ENCODE measurements around the gene NMT1.

The NMT1 gene

DNA sequence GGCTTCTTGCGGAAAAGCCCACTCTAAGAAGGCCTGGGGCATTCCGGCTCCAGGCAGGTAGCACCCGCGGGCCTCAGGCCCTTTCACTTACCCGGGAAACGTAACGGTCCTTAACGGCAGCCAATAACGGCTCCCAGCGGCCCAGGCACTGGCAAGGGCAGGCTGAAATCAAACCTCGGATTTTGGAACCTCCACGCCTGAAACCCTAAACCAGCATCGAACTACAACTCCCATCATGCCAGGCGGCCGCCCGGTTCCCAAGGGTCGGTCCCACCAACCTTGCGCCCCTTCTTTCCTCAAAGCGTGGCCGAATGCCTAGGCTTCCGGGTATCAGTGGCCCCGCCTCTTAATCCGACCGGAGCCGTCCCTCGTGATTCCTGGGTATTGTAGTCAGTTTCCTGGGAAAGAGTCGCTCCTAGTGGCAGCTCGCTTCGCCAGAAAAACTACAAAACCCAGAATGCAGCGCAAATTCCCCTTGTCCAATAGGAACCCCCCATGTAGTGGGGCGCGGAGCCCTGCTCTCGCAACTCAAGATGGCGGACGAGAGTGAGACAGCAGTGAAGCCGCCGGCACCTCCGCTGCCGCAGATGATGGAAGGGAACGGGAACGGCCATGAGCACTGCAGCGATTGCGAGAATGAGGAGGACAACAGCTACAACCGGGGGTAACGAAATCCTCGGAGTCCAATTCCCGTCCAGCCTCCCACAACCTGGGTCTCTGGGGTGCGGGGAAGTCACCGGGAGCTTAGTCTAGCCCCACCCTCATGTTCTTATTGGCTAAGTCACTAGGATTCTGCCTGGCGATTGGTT lies at the start of gene NMT1:
Gene NMT1 (plus strand): TSS at position 521 of the 809 bp plus-strand sequence. CDS start 13 bp downstream, at position 534.
- DNase-seq (ENCODE audit: extremely low read depth in 1 of 2, low read depth in 1 of 2) = peak; percentile 88 to 98

DNA sequence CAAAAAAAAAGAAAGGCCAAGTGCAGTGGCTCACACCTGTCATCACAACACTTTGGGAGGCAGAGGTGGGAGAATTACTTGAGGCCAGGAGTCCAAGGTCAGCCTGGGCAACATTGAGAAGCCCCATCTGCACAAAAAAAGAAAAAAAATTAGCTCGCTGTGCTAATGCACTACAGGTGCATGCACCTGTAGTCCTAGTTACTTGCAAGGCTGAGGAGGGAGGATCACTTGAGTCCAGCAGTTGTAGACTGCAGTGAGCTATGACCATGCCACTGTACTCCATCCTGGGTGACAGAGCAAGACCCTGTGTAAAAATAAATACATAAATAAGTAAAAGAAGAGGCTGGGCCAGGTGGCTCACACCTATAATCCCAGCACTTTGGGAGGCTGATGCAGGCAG lies 49.4 kb upstream of the NMT1 start:
- DNase-seq (ENCODE audit: extremely low read depth in 1 of 2, low read depth in 1 of 2) = no peak

DNA sequence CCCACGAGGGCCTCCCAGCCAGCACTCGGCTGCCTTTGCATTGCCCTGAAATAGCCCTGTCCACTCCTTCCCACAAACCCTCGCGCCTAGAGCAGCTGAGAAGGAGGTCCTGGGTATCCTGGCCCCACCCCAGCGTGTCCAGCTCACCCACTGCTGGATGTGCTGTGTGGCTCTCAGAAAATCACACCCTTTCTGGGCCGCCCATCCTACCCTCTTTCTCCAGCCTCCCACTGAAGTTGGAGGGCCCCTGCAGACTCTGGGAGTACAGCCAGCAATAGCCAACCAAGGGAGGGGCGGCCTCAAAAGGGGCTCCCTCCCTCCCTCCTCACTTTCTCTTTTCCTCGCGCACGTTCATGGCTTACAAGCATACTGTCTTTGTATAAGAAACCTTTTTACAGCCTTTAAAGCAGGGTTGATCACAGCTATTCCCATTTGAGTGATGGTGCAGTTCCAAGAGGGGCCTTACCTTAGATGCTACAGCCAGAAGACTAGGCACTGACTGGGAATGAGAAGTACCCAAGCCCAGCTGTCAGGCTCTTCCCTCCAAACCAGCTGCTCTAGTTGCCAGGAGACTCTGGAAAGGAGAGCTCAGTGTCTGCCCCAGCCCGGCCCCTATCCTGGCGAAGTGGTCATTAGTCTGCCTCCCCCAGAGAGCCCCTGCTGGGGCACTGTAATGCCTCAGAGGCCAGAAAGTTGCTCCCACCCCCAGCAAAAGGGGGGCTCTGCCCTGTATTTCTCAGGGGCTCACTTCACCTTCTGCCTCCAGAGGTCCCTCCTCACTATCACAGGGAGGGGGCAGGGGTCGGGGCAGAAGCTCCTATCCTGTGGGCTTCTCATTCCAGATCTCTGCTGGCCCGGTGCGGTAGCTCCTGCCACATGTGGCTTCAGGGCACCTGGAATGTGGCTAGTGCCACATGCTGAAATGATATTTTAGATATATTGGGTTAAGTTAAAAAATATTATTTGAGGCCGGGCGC lies 47.8 kb upstream of the NMT1 start:
- no peak for DNase-seq (ENCODE audit: extremely low read depth in 1 of 2, low read depth in 1 of 2)

DNA sequence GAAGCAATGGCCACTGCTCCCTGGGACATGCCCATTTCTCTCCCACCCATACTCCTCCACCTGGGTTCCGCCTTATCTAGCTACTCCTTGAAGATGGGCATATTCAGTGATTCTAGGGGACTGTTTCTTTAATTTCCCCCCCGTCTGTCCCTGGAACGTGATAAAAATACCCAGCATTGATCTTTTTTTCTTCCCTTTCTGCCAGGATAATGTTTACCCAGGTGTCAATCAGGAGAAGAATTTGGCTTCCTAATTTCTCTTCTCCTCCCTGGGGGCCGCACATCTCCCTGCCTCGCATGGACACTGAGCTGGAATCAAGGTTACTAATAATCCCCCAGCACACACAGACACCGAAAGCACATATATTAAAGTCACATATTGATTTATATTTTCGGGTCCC lies 44.9 kb upstream of the NMT1 start:
- no peak for DNase-seq (ENCODE audit: extremely low read depth in 1 of 2, low read depth in 1 of 2)

DNA sequence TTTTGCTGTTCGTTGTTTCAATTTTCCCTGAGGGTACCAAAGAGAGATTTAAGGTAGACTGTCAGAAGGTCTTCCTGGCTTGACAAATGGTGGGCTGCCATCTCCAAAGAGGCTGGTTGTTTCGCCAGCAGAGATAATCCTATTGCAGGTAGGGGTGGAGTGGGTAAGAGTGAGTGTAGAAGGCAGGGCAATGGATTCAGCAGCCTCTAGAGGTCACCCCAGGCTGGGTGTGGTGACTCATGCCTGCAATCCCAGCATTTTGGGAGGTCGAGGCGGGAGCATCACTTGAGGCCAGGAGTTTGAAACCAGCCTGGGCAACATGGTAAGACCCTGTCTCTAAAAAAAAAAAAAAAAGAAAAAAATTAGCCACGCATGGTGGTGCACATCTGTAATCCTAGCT lies 44.3 kb upstream of the NMT1 start:
- no peak for DNase-seq (ENCODE audit: extremely low read depth in 1 of 2, low read depth in 1 of 2)

DNA sequence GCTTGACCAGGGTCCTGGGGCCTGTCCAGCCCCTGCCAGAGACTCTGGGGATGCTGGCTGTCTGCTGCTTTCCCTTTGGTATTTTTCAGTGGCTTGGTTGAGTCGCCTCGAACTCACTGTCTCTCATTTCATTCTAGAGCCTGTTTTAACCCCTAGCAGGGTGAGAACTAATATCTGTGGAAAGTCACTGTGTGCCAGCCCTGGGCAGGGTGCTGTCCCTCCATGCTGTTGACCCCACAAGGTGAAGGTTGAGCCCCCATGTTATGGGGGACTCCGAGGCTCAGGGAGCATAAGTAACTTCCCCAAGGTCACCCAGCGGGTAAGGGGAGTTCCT lies 42.6 kb upstream of the NMT1 start:
- no peak for DNase-seq (ENCODE audit: extremely low read depth in 1 of 2, low read depth in 1 of 2)

DNA sequence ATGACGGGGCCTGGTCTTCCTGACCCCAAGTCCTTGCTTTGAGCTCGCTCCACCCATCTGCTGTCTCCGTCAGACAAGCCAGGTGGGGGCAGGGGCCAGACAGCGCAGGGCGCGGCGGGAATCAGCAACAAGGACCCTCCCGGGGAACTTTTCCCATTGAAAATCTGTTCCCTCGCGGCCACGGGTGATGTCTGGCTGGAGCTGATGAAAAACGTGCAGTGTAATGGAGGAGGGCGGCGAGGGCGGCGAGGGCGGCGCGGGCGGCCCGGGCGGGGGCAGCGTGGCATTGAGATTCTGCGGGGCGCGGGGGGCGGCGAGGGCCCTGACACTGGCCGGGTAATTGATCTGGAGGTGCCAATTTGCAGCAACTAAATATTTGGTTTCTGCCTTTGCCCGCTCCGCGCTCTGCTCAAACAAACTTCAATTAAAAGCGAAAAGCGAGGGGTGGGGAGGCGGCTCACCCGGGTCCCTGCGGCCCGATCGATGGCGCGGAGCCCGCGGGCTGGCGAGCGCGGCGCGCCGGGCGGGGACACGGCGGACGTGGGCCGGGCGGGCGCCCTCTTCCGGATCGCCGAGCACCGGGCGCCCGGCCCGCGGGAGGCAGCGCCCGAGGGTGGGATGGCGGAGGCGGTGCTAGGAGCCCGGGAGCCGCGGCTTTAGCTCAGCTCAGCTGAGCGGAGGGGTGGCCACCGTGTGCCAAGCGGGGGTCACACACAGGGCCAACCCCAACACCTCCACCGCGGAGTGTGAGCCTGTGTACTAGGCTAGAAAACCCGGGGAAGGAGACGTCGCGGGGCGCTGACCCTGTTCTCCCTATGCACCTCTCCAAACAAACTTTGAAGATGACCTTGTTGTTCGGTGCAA lies 42.0 kb upstream of the NMT1 start:
- no peak for DNase-seq (ENCODE audit: extremely low read depth in 1 of 2, low read depth in 1 of 2)

DNA sequence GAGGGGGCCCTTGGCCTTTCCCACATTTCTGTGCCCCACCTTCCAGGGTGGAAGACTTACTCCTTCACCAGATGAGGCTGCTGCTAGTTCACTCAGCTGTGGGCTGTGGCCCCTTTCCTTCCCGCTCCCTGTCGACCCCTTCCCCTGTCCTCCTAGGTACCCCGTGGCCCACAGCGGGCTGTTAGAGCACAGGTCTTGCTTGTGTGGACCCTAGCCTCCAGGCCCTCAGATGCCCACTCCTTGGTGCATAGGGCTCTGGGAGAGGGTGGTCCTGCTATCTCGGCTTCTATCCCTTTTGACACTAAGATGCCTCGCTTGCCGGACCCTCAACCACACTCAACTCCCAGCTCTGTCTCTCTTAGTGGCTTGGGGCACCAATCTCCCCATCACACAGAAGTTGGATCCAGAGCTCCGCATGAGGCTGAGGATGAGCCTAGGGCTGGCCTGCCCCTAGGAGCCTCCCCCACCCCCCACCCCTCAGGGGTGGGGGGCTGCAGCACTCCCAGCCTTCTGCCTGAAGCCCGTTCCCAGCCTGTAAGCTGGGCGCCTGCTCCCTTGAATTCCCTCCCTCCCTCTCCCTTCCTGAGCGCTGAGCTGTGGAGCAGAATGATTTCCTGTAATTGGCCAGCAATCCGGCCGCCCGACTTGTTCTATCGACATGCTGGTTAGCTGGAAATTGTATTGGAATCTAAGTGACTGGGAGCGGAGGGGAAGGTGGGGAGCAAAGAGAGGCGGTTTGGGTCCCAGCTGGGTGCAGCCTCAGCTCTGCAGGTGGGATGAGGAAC lies 40.6 kb upstream of the NMT1 start:
- DNase-seq (ENCODE audit: extremely low read depth in 1 of 2, low read depth in 1 of 2) = no peak

DNA sequence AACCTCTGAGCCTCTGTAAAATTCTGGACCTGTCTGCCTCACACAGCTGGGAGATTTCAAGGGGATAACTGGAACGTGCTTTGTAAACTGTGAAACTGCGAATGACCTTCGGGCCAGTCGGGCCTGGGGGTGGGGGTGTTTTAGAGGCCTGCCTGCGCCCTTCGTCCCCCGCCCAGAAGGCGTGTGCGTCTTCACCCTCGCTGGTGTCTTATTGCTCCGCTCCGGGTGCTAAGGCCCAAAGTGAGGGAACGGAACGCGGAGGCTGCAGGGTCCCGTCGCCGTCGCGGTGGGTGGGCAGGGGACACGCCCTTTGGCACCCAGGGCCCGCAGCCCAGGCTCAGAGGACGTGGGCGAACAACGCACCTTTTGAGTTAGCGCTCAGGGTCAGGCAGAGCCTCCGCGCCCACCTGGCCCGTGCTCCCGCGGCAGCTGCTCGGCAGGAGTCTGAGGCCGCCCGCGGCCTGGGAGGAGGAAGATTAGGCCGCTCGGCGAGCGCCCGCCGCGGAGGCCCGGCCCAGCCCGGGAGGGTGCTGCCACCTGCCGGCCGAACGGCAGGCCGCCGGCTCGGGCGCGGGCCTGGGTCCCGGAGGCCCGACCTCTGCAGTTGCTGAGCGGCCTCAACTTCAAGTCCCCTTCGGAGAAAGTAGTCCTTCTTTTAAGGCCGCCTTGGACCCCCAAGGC lies 39.4 kb upstream of the NMT1 start:
- DNase-seq (ENCODE audit: extremely low read depth in 1 of 2, low read depth in 1 of 2) = peak; percentile 39 to 40

DNA sequence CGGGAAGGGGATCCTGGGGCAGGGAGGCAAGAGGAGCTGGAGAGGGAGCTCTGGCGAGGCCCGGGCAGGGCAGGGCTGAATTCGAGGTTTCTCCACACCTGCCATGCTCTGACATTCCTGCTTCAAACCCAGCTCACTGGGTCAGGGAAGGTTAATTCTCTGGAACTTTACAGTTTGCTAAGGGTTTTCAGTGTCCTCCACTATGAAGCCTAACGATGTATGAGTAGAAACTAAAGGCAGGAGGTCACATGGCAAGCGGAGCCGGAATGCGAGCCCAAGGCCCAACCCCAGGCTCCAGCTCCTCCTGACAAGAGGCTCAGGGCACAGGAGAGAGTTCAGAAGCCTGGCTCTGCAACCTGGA lies 38.8 kb upstream of the NMT1 start:
- no peak for DNase-seq (ENCODE audit: extremely low read depth in 1 of 2, low read depth in 1 of 2)

DNA sequence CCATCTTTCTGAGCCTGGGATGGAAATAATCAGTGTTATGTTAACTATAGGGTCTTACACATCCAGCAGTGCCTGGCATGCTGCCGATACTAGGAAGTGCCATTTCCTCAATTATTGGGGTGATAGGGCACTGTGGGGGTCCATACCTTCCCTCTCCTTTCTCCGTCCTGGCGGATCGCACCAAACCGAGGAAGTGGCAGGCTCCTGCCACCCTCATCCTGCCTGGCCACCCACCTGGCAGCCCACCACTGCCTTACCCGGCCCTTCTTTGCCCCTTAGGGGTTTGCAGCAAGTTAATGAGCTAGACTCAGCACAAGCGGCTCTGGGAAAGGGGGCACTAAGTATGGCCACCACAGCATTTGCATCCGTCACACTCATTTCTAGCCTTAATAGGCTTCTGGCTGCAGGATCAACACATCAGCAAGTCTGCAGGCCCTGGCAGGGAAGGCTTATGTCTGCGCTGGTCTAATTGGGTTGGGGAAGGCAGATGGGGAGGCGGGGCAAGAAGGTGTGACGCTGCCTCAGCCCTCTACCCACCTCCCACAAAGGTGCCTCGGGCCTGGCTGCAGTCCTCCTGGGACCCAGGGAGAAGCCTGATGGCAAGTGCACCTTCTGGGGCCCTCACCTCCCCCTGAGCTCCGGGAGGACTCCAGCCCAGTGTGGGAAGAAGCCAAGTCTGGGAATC lies 38.3 kb upstream of the NMT1 start:
- no peak for DNase-seq (ENCODE audit: extremely low read depth in 1 of 2, low read depth in 1 of 2)

DNA sequence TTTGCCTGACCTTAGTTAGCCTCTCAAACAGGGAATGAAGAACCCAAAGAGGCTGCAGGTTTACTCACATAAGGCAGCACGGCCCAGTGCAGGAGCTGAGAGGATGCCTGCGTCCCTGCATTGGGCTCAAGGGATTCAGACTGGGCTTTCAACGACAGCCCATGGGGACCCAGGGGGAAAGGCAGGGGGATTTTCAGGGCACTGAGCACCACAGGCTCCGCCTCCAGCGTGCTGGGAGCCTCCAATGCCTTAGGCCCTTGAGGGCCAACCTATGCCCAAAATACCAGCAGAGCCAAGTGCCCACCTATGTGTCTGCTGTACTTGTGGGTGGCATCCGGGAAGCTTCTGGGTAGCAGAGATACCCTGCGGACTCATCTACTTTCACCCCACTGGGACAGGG lies 32.0 kb upstream of the NMT1 start:
- DNase-seq (ENCODE audit: extremely low read depth in 1 of 2, low read depth in 1 of 2) = no peak

DNA sequence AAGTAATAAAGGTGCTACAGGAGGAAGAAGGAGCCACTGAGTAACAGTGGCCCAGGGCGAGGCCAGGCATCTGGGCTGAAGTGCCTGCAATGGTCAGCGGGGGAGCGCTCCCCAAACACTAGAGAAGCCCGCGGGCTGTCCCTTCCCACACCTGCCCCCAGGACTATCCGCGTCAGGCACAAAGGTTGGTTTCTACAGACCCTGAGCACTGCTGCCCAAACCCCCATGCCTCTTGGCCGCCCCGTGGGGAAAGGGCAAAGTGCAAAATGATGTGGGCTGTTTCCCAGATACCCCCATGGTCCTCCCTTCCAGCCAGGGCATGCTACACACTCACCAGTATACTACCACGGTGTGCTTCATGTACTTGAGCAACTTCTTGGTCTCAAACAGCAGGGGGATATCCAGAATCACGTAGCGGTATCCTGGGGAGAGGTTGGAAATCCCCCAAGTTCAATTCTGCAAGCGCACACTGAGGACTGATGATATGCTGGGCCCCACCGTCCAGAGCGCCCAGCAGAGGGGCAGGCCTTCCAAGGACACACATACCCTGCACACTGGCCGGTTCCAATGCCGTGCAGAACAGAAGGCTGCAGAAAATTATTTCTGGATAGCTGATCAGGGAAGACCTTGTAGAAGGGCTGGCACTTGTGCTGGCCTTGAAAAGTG lies 31.2 kb upstream of the NMT1 start:
- no peak for DNase-seq (ENCODE audit: extremely low read depth in 1 of 2, low read depth in 1 of 2)

DNA sequence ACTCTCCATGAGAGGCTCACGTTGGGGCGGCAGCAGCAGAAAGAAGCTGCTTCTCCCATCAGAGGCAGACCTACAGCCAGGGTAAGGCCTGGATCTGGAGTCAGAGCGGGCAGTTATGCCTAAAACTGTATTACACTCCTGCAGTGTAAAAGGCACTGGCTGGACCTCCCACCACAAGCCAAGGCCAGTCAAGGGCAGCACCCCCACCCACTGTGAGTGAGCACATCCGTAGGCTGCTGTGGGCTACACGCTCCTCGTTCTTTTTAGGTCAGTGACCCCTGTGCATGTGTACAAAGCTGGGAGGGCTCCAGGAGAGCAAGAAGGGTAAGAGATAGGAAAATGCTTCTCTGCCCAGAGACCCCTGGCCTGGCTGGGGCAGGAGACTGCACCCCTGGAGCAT lies 30.4 kb upstream of the NMT1 start:
- DNase-seq (ENCODE audit: extremely low read depth in 1 of 2, low read depth in 1 of 2) = no peak

DNA sequence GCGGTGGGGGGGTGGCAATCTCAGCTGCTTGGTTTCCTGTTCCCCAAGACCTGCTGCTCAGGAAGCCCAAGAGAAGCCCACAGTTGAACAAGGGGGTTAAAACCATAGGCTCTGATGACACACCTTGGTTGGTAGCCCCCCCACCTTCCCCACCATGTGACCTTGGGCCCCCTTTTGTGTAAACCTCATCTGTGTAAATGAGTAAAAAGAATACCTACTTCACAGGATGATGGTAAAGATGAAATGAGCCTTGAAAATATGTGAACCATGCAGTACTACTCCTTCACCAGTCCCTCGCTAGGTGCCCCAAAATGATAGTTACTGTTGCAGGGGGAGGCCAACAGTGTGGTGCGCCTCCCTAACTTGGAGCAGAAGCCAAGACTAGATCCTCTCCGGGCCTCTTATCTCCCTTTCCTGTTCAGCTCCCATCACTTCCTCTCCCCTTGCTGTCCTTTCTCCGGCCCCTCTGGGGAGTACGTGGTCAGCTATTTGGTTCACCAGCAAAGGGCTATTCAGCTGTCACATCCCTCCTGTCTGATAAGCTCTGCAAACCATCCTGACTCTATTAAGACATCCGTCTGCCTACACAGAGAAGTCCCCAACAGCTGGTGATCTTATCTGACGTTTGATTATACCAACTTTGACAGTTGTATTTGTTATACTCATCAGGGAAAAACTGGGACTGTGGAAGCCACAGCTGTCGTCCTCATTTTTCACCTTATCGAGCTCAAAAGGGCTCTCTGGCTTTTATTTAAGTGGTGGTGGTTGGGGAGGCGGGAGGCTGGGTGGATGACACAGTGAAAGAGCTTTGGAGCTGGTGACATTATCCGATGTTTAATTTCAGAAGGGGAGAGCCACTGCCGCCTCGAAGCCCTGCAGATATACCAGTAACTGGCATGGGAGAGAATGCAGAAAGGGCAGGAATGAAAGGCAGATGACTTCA lies 29.6 kb upstream of the NMT1 start:
- no peak for DNase-seq (ENCODE audit: extremely low read depth in 1 of 2, low read depth in 1 of 2)

DNA sequence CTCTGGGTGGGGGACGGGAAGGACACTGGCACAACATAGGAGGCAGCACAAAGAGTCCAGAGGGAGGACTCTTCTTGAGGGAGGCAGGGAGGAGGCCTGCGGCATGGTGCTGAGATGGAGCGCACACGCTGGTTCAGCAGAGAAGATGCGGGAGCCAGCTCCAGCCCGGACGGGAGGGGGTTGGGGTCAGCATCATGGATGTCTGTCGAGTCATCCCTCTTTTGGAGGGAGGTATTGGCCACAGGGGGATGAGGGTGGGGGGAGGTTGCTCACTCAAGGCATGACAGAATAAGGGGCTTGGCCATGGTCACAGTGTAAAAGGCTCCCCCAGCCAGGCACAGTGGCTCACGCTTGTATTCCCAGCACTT lies 29.0 kb upstream of the NMT1 start:
- DNase-seq (ENCODE audit: extremely low read depth in 1 of 2, low read depth in 1 of 2) = no peak

DNA sequence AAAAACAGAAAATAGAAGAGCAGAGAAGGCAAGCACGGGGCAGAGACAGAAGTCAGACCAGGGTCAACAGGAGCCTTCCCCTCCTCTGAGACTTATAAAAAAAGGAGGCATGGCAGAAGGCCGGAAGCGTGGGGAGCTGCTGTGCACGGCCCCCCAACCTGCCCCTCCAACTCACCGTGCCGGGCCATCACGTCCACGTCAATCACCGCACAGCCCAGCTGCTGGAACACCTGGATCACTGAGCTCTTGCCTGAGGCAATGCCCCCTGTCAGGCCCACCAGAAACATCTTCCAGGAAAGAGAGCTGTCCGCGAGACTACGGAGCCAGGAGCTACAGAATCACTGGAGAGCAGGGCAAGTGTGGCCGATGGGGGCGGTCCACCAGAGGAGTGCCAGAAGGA lies 26.5 kb upstream of the NMT1 start:
- no peak for DNase-seq (ENCODE audit: extremely low read depth in 1 of 2, low read depth in 1 of 2)

DNA sequence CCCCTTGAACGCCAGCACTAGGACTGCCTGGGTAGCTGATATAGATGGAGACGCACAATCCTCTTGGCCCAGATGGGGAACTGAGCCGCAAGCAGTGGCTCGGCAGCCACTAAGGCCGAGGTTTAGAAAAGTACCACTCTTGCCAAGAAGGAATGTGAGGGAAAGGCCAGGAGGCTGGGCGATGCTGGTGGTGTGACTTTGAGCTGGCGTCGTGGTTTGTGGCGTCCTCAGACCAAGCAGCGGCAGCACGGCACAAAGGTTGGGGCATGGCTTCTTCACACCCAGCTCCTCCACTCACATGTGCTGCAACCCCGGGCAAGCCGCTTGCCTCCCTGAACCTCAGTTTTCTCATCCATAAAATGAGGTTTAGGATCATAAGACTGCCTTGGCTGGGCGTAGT lies 25.3 kb upstream of the NMT1 start:
- DNase-seq (ENCODE audit: extremely low read depth in 1 of 2, low read depth in 1 of 2) = no peak
